Ammon's horn (tissue), 1 donor: Measurements from ENCODE around the gene MCRS1.

Experiments used
- DNase-seq: peaks from one replicate; pipeline ENCODE4 v3.0.0-alpha.2; 2016; ENCODE audit warnings: low spot score

MCRS1 gene

DNA sequence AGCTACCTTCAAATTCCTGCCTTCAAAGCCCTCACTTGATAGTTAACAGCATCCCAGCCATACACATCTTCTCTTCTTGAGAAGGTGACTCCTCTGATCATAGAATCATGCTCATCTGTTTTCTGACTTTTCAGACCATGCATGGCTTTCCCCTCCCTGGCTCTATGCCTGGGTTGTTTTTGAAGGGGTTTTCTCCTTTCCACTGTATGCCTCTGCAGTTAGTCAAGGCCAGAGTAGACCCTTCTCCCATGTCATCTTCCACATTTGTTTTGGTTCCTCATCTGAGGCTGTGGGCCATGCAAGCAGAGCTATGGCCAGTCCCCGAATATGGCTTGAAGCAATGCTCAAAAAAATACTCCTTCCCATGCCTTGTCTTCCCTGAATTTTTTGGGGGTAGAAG is 14.3 kb upstream of the MCRS1 start:
- no peak for DNase-seq

GRCh38 chr12:49580572-49581535 is 12.9 kb upstream of the MCRS1 start:
- DNase-seq: peak; percentile 86

DNA sequence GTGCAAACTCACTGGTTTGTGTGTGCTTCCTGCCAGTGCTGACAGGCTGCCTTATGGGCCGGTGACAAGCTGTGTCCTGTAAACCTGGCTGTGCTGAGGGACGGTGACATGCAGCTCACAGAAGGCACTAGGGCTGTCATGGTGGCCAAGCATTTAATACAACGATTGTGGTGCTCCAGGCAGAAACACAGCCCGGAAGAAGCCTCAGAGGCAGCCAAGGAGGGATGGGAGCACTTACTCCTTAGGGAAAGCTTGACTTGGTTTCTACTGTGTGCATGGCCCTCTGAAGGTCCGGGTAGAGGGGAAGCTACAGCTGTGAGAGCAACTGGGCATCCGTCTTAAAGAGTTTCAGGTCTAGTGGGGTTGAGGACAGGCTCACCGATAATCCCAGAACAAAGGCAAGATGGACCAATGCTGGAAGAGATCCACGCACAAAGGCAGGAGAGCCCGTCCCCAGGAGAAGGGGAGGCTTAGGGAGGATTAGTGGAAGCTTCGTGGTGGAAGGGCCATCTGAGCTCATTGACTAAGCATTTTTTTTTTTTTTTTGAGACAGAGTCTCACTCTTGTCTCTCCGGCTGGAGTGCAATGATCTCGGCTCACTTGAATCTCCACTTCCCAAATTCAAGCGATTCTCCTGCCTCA is 10.7 kb upstream of the MCRS1 start:
- DNase-seq: no peak

GRCh38 chr12:49577589-49578315 is 9.8 kb upstream of the MCRS1 start:
- no peak for DNase-seq

- DNase-seq: no peak
These were observed 660 bp upstream of the MCRS1 start for GRCh38 chr12:49568442-49569162.

DNA sequence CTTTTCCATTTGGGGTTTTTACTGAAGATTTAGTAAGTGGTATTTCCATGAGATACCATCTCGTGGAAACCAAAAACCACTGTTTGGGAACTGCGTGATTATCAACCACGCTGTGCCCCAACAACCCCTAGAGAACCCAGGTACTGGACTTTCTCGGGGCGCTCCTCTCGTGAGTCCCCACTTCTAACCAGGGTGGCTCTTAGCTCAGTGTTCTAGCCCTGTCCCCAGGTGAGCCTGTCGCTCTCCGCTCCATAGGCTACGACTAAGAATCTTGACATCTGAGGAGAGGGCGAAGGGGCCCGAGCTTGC is 686 bp downstream of the MCRS1 start:
- no peak for DNase-seq

- DNase-seq: no peak
These were observed 1.6 kb downstream of the MCRS1 start for GRCh38 chr12:49566361-49566760.

- DNase-seq: no peak
These were observed 2.3 kb downstream of the MCRS1 start for GRCh38 chr12:49565406-49566265.

DNA sequence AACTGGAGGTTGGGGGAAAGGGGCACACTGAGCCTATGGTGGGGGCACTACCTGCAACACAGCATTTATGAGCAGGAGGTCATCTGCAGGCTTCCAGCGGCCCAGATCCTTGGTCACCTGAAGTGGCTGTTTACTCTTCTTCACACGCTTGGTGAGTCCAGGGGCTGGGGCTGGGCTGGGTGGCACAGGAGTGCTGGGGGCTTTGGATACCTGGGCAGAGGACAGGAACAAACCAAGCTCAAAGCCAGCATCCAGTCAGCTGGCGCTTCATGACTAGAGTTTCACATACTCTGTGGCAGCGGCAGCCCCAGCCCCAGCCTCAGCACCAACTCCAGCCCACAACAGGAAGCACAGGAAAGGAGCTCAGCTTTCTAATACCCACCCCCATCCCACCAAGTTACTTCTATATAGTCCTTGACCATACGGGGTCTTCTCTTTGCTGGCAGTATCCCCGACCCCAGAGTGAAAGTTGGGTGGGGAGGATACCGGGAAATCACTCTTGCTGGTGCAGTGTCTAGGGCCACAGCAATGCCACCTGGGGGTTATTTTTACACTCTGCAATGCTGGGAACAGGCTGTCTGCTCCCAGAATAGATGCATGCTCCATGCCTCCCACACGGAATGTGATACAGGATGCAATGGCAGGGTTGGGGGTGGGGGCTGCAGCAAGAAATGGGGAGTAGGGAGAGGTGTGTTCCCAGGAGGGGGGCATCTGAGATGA is 3.1 kb downstream of the MCRS1 start:
- peak; percentile 62 for DNase-seq

DNA sequence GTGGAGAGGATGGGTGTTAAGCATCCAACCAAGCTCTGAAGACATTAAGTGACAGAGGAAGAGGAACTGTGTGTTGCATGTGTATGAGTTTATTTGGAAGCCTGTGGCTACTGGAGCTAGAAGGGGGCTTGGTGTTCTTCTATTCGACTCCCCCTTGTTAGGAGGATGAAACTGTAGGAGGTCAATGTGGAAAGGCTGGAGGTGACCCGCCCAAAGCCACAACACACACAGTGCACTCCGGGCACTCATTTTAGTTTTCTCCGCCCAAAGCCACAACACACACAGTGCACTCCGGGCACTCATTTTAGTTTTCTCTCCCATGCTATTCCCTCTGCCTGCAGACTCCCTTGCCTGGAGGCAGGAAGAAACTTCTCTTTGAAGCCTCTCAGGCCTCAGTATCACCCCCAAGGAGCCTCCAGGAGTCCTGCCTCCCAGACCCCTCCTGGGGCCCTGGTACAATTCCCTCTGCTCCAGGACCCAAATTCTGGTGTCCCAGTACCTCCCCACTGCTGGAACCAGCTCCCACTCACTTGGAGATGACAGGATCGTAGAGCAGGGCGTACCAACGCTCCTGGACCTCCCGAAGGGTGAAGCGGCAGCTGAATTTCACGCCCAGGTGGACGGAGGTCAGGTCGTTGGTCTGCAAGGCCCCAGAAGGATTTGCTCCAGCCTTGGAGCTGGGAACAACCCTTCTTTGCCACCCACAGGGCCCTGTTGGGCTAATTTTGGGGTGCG is 3.8 kb downstream of the MCRS1 start:
- no peak for DNase-seq

DNA sequence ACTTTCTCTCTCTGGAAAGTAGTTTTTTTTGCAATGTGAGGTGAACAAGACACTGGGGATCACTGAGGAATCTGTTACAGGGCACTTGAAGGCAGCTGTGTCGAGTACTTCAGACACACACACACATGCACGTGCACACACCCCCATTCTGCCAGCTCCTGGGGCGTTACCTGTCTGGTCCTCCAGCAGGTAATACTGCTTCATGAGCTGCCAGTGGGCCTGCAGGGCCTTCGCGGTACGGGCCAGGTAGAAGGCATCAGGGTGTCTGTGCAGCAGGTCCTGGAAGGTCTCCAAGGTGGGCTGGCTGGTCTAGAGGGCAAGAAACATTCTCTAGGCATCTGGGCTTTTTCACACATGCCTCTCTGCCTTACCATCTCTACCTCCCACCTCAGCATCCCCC is 5.1 kb downstream of the MCRS1 start:
- DNase-seq: no peak

GRCh38 chr12:49562233-49562632 is 5.7 kb downstream of the MCRS1 start:
- DNase-seq: no peak

GRCh38 chr12:49560695-49561094 is 7.2 kb downstream of the MCRS1 start:
- no peak for DNase-seq

GRCh38 chr12:49559011-49559675 is 8.8 kb downstream of the MCRS1 start:
- DNase-seq: no peak

DNA sequence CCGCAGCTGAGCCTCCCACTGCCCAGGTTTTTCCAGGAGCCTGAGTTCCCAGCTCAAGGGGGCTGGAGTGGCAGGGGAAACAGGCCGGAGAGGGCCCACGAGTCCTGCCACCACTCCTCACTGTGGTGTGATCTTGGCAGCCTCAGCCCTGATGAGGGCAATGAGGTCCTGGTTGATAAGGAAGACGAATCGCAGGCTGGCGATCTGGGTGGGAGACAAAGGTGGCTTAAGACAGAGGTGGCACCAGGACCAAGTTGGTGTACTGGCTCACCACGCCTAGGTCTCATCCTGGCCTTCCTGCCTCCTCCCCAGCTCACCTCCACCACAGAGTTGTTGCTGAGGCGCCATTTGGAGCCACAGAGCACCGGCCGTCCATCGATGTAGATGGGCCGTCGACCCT is 9.4 kb downstream of the MCRS1 start:
- no peak for DNase-seq

DNA sequence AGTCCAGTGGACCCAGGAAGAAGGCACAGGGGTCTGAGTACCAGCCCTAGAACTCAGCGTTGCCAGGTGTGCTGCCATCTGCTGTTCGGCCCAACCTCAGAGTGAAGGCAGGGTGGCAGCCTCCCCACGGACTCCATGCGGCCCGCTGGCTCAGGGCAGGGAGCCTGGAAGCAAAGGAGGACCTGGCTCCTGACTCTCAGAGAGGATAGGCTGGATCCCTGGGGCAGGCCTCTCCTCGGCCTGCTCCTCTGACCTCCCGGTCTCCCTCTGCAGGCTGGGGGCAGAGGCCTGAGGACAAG is 10.1 kb downstream of the MCRS1 start:
- DNase-seq: no peak

DNA sequence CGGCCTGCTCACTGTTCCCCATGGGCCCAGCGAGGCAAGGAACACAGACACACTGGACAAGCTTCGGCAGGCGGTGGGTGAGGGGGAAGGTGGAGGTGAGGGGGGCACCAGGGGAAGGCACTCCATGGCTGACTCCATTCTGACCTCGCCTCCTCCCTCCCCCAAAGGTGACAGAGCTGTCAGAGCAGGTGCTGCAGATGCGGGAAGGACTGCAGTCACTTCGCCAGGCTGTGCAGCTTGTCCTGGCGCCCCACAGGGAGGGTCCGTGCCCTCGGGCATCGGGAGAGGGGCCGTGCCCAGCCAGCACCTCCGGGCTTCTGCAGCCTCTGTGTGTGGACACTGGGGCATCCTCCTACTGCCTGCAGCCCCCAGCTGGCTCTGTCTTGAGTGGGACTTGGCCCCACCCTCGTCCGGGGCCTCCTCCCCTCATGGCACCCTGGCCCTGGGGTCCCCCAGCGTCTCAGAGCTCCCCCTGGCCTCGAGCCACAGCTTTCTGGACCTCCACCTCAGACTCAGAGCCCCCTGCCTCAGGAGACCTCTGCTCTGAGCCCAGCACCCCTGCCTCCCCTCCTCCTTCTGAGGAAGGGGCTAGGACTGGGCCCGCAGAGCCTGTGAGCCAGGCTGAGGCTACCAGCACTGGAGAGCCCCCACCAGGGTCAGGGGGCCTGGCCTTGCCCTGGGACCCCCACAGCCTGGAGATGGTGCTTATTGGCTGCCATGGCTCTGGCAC is 10.6 kb downstream of the MCRS1 start:
- DNase-seq: no peak

- no peak for DNase-seq
These were observed 11.4 kb downstream of the MCRS1 start for GRCh38 chr12:49556391-49557186.
